Calu3 (cell line): Measurements from ENCODE around the gene SCNM1. TPM values are rescaled to one million over a fixed set of nuclear protein-coding genes. Genes with fewer than 3 reads are reported as not detected.
"Not testable (repeated sequence)": the region's sequence is repeated elsewhere in the genome, so short reads cannot be mapped to it uniquely, and the experiment has no call there.

Source experiments
- BruUV-seq: library from RNA; stranded (reverse); fragments of 400-500 nt; replicated peaks from 2 replicates; lab custom pipeline; 2021; lab: Mats Ljungman, UMichigan
- CTCF ChIA-PET: fragments of 300-600 bp; sonication (Branson Sonifier 250); formaldehyde crosslinking; loops from one replicate; lab custom pipeline; 2022; ENCODE audit warnings: antibody characterized with exemption; lab: Charles Lee
- DNase-seq: peaks from one replicate; pipeline ENCODE4 v3.0.0; 2022
- H3K27ac Mint-ChIP-seq: one replicate; pipeline ENCODE4 v1.8.0; 2022; ENCODE audit warnings: mixed read lengths; ENCODE audit not compliant: unreplicated experiment
- H3K27me3 Mint-ChIP-seq: one replicate; pipeline ENCODE4 v1.8.0; 2022; ENCODE audit warnings: mixed read lengths; ENCODE audit not compliant: unreplicated experiment
- H3K36me3 Mint-ChIP-seq: one replicate; pipeline ENCODE4 v1.8.0; 2022; ENCODE audit warnings: mild to moderate bottlenecking, moderate library complexity, mixed read lengths; ENCODE audit not compliant: insufficient read depth, unreplicated experiment
- H3K4me1 Mint-ChIP-seq: one replicate; pipeline ENCODE4 v1.8.0; 2022; ENCODE audit warnings: mild to moderate bottlenecking, low read depth, mixed read lengths; ENCODE audit not compliant: unreplicated experiment
- H3K4me3 Mint-ChIP-seq: one replicate; pipeline ENCODE4 v1.8.0; 2022; ENCODE audit warnings: mild to moderate bottlenecking, low read depth, moderate library complexity, mixed read lengths; ENCODE audit not compliant: unreplicated experiment
- H3K9me3 Mint-ChIP-seq: one replicate; pipeline ENCODE4 v1.8.0; 2022; ENCODE audit warnings: low read depth, mixed read lengths; ENCODE audit not compliant: unreplicated experiment
- intact Hi-C: fragments of 100-400 bp; cut with micrococcal nuclease; formaldehyde crosslinking; loops from one replicate; pipeline ENCODE4 v1.10.0; 2022; ENCODE audit not compliant: unreplicated experiment
- total RNA-seq: library from RNA; stranded (reverse); gene quantifications from 2 replicates; pipeline ENCODE4 v1.2.3, GENCODE V29; 2022
- TF ChIP-seq, protein P1 (sequence below): fragments of 200-600 bp; IDR thresholded peaks from one replicate; pipeline ENCODE4 v1.8.0; 2022; ENCODE audit warnings: antibody characterized with exemption; ENCODE audit not compliant: unreplicated experiment

SCNM1 gene
- total RNA-seq, 1 experiment from 2014 or later, result 47.3 TPM

GRCh38 chr1:151189637-151190445 lies 23.9 kb downstream of the SCNM1 start, which contains the start of gene VPS72:
VPS72 (minus strand) TSS chr1:151190197; CDS start chr1:151190121, 76 bp downstream.
- Mint-ChIP-seq H3K4me1 (peaks cover 23% of the 10 kb centered on the region), H3K27ac (peak within 1 kb of the TSS; percentile 86), H3K4me3 (peak within 1 kb of the TSS; percentile 91), H3K27me3 (no peaks in the 10 kb centered on the region), H3K36me3 (peaks cover 43% of the 10 kb centered on the region), H3K9me3 (no peaks in the 10 kb centered on the region)
- no TSS peak for BruUV-seq
- intact Hi-C loops, result loop anchor here (10.0 kb wide), 1 partner anchor 645 kb away; the partner anchor contains the start of genes C2CD4D and RORC
- DNase-seq, result peak; percentile 89
- TF ChIP-seq, protein P1, sequence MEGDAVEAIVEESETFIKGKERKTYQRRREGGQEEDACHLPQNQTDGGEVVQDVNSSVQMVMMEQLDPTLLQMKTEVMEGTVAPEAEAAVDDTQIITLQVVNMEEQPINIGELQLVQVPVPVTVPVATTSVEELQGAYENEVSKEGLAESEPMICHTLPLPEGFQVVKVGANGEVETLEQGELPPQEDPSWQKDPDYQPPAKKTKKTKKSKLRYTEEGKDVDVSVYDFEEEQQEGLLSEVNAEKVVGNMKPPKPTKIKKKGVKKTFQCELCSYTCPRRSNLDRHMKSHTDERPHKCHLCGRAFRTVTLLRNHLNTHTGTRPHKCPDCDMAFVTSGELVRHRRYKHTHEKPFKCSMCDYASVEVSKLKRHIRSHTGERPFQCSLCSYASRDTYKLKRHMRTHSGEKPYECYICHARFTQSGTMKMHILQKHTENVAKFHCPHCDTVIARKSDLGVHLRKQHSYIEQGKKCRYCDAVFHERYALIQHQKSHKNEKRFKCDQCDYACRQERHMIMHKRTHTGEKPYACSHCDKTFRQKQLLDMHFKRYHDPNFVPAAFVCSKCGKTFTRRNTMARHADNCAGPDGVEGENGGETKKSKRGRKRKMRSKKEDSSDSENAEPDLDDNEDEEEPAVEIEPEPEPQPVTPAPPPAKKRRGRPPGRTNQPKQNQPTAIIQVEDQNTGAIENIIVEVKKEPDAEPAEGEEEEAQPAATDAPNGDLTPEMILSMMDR, result no peak
- CTCF ChIA-PET, result interaction anchor here (0.7 to 1.7 kb wide), 6 partner anchors 10 to 91 kb away, joined by 3 to 8 read pairs (median 4); partner anchors contain the start of gene TMOD4

- CTCF ChIA-PET, result no interaction called here
- Mint-ChIP-seq H3K4me3 (no peak overlapping the region), H3K27me3 (no peaks in the 10 kb centered on the region), H3K9me3 (no peaks in the 10 kb centered on the region), H3K27ac (no peak overlapping the region), H3K4me1 (peaks cover 23% of the 10 kb centered on the region), H3K36me3 (peaks cover 53% of the 10 kb centered on the region)
- no TSS peak for BruUV-seq
- intact Hi-C loops, result loop anchor here (10.0 kb wide), 1 partner anchor 643 kb away; the partner anchor contains the start of genes C2CD4D and RORC
- DNase-seq, result no peak
- TF ChIP-seq, protein P1, result no peak
These were observed 26.1 kb downstream of the SCNM1 start for GRCh38 chr1:151192047-151192446.

- Mint-ChIP-seq H3K9me3 (no peaks in the 10 kb centered on the region), H3K27me3 (no peaks in the 10 kb centered on the region), H3K27ac (no peak overlapping the region), H3K4me3 (no peak overlapping the region), H3K4me1 (peaks cover 28% of the 10 kb centered on the region), H3K36me3 (peaks cover 62% of the 10 kb centered on the region)
- CTCF ChIA-PET, result interaction anchor here (0.6 kb wide), 1 partner anchor 61 kb away, joined by 5 read pairs; the partner anchor contains the start of gene PSMD4
- BruUV-seq, result no TSS peak
- intact Hi-C loops, result loop anchor here (10.0 kb wide), 1 partner anchor 641 kb away; the partner anchor contains the start of genes C2CD4D and RORC
- TF ChIP-seq, protein P1, result no peak
- DNase-seq, result no peak
These were observed 27.4 kb downstream of the SCNM1 start for GRCh38 chr1:151193304-151193703.

GRCh38 chr1:151193856-151194255 lies 27.9 kb downstream of the SCNM1 start:
- DNase-seq, result no peak
- intact Hi-C loops, result loop anchor here (10.0 kb wide), 1 partner anchor 641 kb away; the partner anchor contains the start of genes C2CD4D and RORC
- H3K27ac Mint-ChIP-seq, result peak overlapping the region; percentile 58
- TF ChIP-seq, protein P1, result no peak
- no peaks in the 10 kb centered on the region for H3K27me3 Mint-ChIP-seq
- H3K4me3 Mint-ChIP-seq, result no peak overlapping the region
- peaks cover 64% of the 10 kb centered on the region for H3K36me3 Mint-ChIP-seq
- H3K4me1 Mint-ChIP-seq, result peaks cover 22% of the 10 kb centered on the region
- CTCF ChIA-PET, result no interaction called here
- no peaks in the 10 kb centered on the region for H3K9me3 Mint-ChIP-seq
- BruUV-seq, result no TSS peak

- DNase-seq, result peak; percentile 97
- CTCF ChIA-PET, result interaction anchor here (0.6 to 1.0 kb wide), 4 partner anchors 32 to 1595 kb away, joined by 3 to 10 read pairs (median 6); partner anchors contain the start of gene ZNF687
- Mint-ChIP-seq H3K36me3 (peaks cover 64% of the 10 kb centered on the region), H3K4me3 (peak overlapping the region; percentile 96), H3K4me1 (peaks cover 27% of the 10 kb centered on the region), H3K27ac (peak overlapping the region; percentile 95)
- BruUV-seq, H3K27me3 Mint-ChIP-seq, H3K9me3 Mint-ChIP-seq: not testable (repeated sequence)
- intact Hi-C loops, result loop anchor here (5.0 to 10.0 kb wide), 2 partner anchors 317 to 640 kb away; partner anchors contain the start of genes C2CD4D, CGN and RORC
These were observed 29.1 kb downstream of the SCNM1 start for GRCh38 chr1:151194894-151195594.
